GM21825 (cell line): ENCODE data around the gene RASL11A.
A peak's percentile ranks its signal among the peaks of the same experiment; 100 is the strongest.
"Not testable (repeated sequence)": the region's sequence is repeated elsewhere in the genome, so short reads cannot be mapped to it uniquely, and the experiment has no call there.

Experiments
- ATAC-seq: cut with Tn5 transposase; IDR thresholded peaks from one replicate; pipeline ENCODE4 v1.9.1; 2021; ENCODE audit warnings: mild to moderate bottlenecking, moderate library complexity; ENCODE audit not compliant: unreplicated experiment

RASL11A gene, protein sequence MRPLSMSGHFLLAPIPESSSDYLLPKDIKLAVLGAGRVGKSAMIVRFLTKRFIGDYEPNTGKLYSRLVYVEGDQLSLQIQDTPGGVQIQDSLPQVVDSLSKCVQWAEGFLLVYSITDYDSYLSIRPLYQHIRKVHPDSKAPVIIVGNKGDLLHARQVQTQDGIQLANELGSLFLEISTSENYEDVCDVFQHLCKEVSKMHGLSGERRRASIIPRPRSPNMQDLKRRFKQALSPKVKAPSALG

DNA sequence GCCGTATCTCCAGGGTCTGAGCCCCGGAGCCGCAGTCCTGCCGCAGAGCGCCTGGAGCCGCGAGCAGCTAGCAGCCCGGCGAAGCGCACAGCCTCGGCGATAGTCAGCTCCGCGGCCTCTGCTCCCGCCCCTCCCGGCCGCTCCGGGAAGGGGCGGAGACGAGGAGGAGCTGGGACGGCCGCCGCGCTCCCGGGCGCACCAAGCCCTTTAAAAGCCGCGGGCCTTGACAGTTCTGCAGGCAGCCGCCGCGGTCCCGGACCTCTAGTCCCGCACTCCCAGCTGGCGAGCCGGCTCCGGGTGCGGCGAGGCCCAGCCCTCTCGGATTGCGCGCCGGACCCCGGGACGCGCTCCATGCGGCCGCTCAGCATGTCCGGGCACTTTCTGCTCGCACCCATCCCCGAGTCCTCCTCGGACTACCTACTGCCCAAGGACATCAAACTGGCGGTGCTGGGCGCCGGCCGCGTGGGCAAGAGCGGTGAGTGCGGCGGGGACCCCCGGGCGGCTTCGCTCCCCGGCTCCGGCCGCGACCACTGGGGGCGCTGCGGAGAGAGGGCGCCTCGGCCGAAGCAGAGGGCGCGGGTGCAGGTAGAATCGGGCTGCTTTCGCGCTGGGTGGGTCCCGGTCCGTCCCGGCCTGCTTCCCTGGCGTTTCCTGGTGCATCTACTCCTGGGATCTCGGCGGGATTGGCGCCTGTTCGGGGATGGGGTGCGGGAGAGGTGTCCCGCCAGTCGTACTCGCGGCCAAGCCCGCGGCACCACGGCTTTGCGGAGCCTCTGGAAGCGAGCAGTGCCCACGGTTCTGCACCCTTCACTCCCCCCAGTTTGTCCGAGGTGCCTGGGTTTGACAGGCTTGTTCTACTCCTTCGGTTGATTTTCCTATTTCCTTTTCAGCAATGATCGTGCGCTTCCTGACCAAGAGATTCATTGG, at the start of gene RASL11A:
Gene RASL11A, plus strand, starts transcription at position 237 of the 927 bp plus-strand sequence. Its CDS starts 115 bp downstream, at position 352.
- peak; percentile 82 for ATAC-seq

DNA sequence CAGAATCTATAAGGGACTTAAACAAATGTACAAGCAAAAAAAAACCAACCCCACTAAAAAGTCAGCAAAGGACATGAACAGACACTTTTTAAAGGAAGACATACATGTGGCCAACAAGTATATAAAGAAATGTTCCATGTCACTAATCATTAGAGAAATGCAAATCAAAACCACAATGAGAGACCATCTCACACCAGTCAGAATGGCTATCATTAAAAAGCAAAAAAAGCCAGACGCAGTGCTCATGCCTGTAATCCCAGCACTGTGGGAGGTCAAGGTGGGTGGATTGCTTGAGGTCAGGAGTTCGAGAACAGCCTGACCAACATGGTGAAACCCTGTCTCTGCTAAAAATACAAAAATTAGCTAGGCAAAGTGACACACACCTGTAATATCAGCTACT, 48.5 kb upstream of the RASL11A start:
- not testable (repeated sequence) for ATAC-seq

DNA sequence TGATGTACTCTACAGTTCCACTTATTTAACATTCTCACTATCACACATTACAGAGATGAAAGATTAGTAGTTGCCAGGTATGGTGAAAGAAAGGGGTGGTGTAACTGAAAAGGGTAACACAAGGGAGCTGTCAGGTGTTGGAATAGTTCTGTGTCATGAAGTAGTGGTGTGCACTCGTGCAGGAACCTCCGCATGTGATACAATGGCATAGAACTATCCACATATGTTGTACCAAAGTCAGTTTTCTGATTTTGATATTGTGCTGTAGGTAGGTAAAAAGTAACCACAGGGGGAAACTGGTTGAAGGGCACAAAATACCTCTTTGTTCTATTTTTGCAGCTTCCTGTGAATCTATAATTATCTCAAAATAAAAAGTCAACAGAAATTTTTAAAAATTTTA, 43.6 kb upstream of the RASL11A start:
- no peak for ATAC-seq

DNA sequence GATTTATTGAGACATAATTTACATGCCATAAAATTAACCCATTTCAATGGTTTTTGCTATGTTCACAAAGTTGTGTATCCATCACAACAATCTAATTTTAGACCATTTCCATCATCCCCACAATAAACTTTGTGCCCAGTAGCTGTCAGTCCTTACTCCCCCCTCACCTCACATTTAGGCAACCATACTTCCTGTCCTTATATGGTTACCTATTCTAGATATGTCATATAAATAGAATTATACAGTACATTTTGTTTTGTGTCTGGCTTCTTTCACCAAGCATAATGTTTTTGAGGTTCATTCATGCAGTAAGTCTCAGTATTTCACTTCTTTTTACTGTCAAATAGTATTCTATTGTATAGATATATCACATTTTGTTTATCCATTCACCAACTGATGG, 42.5 kb upstream of the RASL11A start:
- ATAC-seq = no peak

DNA sequence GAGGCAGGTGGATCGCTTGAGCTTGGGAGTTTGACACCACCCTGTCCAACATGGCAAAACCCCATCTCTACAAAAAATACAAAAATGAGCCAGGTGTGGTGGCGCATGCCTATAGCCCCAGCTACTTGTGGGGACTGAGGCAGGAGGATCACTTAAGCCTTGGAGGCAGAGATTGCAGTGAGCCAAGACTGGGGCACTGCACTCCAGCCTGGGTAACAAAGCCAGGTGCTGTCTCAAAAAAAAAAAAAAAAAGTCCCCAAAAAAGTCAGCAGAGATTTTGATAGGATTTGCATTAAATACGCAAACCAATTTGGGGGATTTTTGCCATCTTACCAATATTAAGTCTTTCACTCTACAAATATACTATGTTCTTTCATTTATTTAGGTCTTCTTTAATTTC, 41.0 kb upstream of the RASL11A start:
- no peak for ATAC-seq

DNA sequence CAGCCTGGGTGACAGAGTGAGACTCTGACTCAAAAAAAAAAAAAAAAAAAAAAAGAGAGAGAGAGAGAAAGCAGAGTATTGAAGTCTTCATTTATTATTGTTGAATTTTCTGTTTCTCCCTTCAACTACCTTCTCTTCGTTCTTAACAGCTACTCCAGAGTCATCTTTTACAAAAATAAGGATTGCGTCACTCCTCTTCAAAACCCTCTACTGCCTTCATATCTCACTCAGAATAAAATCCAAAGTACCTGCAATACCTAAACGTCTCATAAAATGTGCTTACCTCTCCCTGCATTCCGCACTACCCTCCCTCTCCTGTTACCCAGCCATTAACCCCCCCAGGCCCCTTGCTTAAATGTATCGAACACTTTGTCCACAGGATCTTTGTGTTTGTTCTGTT, 36.7 kb upstream of the RASL11A start:
- no peak for ATAC-seq

DNA sequence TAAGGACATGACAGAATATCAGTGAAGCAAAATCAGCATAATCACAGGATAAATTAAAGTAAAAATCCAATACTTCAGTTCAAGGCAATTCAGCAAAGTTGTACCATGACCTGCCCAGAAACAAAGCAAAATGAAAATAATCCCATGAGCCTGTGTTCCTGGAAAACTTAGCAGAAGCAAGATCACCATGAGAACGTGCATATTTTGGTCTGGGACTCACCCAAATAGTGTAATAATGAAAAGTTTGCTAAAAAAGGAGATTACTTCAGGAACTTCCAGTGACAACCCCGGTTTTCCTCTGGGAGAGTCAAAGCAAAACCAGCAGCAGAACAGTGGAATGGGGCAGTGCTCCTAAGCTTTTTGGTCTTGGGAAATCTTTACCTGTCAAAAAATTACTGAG, 34.2 kb upstream of the RASL11A start:
- ATAC-seq = no peak

DNA sequence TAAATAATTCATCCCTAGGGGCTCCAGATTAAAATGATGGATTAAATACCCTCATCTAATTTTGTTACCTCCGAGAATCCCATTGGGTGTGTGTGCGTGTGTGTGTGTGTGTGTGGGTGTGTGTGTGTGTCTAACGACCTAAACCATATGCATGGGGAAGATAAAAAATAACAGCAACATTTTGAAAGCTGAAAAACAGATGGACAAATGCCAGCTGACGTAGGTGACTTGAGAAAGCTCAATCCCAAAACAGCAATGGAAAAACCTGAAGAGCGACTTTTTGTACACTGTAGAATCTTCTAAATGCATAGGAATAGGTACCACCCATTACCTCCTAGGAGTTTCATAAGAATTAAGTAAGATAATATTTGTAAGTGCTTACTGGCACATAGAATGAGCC, 27.9 kb upstream of the RASL11A start:
- no peak for ATAC-seq

DNA sequence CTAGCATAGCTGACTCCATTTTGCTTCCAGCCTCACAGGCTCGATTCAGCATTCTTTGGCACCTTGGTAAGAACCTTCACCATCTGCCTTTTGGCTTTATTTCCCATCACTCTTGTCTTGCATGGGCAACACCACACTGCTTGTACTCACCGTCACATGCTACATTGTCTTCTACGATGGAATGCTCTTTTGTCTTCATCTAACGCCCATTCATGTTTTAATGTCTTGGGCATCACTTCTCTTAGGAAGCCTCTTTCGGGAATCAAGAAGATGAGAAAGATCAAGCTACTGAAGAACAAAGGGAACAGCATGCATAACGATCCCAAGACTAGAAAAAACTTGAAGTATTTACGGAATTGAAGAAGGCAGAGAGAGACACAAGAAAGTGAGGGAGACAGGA, 25.0 kb upstream of the RASL11A start:
- no peak for ATAC-seq

DNA sequence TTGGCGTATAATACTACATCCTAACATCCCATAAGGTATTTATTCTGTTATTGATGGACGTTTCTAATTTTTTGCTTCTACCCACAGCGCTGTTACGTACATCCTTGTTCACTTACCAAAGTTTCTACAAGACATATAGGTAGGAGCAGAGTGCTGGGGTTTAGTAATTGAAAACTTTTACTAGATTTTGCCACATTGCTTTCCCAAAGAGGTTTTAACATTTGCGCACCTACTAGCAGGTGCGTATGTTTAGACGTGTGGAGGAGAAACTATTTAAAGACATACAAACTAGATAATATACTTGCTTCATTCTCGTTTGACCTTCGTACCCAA, 19.8 kb upstream of the RASL11A start:
- peak; percentile 3 for ATAC-seq

DNA sequence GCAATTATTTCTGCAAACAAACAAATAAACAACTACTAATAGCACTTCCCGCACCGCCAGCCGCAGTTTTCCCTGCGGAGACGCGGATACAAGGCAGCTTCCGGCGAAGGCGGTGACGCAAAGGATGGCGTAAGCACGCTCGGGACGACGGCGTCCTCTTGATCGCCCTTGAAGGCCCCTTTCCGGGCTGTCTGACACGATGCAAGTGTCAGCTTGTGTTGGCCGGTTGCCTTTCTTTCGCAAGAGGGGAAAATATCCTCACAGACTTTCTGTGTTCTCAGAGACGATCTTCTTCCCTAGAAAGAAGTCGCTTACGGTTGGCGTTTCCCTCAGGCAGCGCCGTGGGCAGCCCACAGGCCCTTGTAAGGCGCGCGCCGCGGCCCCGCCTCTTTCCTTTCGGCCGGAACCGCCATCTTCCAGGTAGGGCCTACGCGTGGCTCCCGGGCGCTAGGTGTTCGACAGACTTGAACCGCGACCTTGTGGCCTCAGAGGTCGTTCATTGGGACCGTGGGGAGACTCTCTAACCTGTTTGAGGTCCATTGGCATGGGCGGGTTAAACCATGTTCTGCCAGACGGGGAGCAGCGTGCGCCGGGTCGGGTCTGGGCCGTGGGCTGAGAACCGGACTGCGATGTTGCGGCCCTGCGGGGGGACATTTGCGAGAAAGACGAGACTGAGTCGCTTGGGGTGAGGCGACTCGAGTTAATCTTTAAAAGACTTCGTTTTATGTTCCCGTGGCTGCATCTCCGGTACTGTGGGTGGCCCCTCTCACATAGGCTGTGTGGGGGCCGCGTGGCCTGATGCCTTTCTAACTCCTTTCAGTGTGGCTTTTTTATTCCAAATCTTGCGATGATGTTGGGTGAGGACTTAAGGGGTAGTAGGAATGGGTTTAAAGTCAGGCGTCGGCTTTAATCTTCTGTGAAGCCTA, 19.2 kb upstream of the RASL11A start, which contains the start of gene RPL21:
Gene RPL21, plus strand, starts transcription at position 393 of the 926 bp plus-strand sequence. CDS start 2,219 bp downstream, outside the sequence.
- peak; percentile 93 for ATAC-seq

DNA sequence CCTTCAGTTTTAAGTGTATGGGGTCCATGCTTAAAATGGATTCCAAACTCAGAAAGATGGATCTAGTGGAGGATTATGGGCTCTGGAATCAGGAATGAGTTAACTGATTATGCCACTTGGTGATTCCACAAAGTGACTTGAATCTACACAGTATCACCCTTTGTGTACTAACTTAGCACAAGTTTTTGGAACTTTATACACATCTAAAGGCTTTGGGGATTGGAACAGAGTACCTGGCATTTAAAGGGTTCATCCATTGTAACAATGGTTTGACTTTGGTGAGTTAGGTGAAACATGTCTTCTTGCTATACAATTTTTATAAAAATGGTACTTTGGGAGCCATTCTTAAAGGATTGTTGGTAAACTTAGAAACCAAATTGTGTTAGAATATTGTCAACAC, 18.2 kb upstream of the RASL11A start:
- no peak for ATAC-seq

DNA sequence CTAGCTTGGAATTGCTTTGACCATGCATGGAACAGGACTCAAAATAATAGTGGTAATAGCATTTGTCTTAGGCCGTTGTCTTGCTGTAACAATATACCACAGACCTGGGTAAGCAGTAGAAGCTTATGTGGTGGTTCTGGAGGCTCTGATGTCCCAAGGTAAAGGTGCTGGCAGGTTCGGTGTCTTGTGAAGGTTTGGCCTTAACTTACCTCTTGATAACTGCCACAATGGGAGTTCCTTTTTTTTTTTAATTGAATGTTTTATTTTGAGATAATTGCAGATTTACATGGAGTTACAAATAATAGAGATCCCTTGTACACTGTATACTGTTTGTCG, 13.4 kb upstream of the RASL11A start:
- ATAC-seq = no peak

DNA sequence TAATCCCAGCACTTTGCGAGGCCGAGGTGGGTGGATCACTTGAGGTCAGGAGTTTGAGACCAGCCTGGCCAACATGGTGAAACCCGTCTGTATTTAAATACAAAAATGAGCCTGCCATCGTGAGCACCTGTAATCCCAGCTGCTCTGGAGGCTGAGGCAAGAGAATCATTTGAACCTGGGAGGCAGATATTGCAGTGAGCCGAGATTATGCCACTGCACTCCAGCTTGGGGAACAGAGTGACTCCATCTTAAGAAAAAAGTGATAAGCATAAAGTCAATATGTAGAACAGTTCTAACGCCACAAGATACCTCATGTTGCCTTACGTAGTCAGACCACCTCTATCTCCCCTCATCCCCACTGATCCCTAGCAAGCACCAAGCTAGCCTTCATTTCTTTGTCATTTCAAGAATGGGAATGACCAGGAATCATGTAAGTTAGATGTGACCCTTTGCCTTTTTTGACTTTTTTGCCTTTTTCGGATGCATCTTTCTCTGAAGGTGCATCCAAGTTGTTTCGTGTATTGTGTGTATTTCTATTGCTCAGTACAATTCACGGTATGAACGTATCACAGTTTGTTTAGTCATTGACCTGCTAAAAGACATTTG, 12.9 kb upstream of the RASL11A start:
- ATAC-seq = no peak

DNA sequence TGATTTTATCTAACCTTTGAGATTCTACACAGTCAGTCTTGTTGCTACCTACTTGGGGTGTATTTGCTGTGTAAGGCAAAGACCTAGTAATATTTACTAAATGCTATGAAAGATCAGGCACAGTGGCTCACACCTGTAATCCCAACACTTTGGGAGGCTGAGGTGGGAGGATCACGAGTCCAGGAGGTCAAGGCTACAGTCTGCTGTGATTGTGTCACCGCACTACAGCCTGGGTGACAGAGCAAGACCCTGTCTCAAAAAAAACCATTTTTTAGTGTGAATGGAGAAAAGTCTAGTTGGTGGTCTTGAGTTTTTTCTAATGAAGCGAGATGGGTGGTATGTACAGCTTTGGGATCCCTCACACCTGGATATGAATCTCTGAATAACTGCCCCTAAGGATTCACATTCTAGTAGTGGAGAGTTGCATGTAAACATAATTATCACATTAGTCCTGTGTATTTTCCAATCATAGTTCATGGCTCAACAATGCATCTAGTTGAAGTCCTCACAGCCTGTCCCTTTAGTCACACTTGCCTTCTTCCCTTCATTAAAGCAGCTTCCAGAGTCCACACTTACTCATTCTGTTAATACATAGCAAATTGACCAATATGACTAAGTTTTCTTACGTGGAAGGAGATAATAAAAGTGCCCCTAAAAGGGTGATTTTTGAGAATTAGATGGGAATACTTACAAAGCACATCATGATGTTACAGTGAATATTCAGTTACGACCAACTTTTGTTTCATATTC, 11.8 kb upstream of the RASL11A start:
- ATAC-seq = no peak

DNA sequence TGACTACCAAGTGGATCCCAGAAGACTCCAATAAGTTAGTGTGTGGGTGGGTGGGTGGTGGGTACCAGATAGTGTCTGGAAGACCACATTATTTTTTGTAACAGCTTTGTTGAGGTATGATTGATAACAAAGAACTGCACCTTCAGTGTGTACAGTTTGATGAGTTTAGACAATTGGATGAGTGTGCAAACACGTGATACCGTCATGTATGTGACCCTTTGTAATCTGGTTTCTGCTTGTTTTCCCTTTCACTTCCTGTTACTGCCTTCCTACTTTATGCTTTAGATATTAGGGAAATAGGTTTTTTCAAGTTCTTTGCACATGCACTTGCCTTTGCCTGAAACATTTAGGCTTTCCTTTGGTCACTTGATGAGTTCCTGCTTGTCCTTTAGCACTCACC, 10.8 kb upstream of the RASL11A start:
- ATAC-seq = no peak

DNA sequence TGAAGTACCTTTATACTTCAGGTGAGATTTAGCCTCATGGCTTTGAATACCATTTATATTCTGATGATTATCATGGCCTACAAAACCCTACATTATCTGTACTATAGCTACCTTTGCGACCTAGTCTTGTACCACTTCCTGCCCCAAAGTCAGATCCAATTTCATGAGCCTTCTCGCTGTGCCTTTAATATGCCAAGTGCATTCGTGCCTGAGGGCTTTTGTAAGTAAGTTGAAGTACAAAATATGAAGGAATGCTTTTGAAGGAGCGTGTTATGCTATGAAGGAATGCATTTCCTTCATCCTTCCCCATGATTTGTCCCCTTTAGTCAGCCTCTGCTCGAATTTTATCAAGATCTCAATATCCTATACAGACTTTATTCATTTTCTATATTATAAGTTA, 9.2 kb upstream of the RASL11A start:
- no peak for ATAC-seq

DNA sequence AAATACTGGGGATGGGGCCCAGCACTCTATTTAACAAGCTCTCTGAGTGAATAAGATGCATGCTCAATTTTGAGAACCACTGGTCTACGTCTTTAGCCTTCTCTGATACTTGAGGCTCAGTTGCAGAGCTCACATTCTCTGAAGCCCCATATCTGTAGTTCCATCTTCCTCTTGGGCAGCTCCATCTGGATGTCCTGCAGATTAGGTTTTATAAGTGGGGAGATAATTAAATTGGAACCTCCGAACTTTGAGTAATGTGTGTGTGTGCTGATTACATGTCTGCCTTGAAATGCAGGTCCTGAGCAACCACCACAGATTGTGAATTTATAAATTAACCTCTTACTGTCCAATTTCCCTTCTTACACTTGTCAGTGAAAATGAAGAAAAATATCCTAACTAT, 7.2 kb upstream of the RASL11A start:
- no peak for ATAC-seq

DNA sequence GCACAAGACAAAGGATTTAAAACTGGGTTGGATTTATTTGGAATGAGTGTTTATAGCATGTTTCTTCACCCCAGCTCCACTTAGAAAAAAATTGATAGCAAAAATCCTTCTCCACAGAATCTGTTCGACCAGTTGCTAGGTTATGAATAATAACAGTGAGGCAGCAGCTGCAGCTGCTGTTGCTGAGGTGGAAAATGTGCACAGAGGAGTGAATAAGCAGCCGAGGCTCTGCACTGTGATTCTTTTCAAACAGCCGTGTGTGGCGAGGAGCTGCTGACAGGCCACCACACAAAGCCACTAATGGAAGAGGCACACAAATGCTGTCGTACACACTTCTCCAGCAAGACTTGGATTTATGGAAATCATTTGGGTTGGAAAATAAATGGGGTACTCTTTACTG, 6.4 kb upstream of the RASL11A start:
- ATAC-seq = no peak

DNA sequence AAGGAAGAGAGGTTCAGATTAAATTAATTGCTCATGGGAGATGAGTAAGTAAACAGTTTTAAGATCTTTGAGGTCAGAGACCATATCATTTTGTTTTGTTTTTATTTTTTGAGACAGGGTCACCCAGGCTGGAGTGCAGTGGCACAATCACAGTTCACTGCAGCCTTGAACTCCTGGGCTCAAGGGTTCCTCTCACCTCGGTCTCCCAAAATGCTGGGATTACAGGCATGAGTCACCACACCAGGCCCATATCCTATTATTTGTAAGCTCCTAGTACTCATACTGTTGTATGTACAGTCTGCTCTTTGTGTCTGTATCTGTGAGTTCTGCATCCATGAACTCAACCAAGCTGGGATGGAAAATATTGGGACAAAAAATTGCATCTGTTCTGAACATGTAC, 6.0 kb upstream of the RASL11A start:
- ATAC-seq = no peak
